ENCODE measurements around the gene KRT37. TPM values are rescaled to one million over a fixed set of nuclear protein-coding genes. Genes with fewer than 3 reads are reported as not detected.
"Not testable (repeated sequence)": the region's sequence is repeated elsewhere in the genome, so short reads cannot be mapped to it uniquely, and the experiment has no call there.

Gene KRT37
- total RNA-seq, 2 donors from 2014 or later, result not detected

DNA sequence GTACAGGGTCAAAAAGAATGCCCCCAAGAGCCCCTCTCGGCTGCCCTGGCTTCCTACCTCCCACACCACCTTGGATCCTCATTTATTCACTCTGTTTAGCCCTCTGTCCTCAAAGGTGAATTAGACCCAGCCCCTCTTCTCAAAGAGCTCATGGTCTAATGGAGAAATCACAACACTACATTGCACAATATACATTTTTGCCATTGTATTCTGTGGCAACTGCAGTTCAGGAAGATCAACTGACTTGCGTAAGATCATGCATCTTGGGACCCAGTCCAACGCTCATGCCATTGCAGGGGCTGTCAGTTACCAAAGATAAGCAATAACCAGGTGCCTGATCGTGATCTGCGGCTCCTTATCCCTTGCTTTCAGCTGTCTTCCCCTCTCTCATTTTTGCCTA is 15.0 kb upstream of the KRT37 start:
- intact Hi-C loops (cut with DNase I), result no loop called here
- DNase-seq (ENCODE audit: low spot score), result no peak

DNA sequence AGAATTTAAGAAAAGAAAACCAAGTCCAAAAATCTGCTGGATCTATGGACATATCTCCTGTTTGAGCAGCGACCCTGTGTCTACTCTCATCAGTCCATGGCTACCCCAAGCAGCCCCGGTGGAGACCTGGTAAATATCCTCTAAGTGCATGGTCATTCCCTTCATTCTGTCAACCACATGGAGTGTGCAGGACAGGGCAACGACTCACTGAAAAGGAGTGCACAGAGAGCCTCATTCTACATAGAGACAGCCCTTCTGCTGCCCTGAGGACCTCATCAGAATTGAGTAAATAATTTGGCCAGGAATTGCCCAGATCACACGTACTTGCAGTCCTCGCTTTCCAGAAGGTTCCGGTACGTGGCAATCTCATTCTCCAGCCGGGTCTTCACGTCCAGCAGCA is 13.4 kb upstream of the KRT37 start:
- intact Hi-C loops (cut with DNase I), result no loop called here
- no peak for DNase-seq (ENCODE audit: low spot score)

DNA sequence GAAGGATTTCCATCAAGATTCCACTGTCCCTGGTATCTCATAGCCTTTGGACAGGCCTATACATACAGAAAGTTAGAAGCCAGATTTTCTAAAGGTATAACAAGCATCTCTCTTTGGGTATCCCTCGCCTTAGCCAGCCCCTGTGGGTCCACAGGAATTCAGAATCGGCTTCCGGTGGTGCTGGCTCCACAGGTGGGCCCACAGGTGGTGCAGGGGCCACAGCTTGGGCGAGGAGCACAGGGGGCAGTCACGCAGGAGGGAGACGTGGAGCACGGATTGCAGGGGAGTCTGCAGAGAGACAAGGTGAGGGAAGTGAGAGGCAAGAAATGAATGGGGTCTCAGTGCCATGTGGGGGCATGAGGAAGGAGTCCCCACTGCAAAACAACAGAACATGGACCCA is 12.9 kb upstream of the KRT37 start:
- intact Hi-C loops (cut with DNase I), result no loop called here
- DNase-seq (ENCODE audit: low spot score), result no peak

DNA sequence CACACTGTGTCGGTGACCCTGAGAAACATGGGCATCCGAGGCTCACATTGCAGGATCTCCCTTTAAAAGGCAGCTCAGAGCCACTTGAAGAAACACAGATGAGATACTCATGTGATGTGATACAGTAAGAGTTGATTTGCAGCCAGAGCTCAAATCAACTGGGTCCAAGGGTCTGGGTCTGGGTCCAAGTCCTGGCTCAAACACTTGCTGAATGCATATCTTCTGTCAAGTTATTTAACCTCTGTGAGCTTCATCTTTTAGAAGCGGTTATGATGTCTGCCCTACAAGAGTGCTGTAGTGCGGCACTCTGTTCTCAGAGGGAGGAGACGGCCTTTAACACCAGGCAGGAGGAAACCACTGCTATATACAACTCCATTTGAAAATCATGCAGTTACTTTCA is 10.0 kb upstream of the KRT37 start:
- intact Hi-C loops (cut with DNase I), result no loop called here
- no peak for DNase-seq (ENCODE audit: low spot score)

DNA sequence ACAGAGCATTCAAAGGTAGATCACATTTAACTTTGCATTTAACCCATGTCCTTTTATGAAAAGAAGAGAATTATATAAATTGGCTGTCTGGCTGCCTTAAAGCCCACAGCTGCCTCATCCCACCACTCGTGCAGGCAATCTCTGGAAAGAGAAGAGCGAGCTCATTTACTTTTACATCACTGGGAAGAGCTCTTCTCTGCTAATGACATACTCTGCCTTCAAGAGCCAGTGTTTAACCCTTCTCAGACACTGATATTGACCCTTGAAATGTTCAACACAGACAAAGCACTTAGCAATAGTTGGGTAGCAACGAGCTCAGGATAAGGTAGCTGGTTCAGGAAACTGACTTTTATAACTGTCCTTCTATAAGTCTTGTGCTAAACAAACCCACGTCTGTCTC is 9.6 kb upstream of the KRT37 start:
- intact Hi-C loops (cut with DNase I), result no loop called here
- DNase-seq (ENCODE audit: low spot score), result no peak

DNA sequence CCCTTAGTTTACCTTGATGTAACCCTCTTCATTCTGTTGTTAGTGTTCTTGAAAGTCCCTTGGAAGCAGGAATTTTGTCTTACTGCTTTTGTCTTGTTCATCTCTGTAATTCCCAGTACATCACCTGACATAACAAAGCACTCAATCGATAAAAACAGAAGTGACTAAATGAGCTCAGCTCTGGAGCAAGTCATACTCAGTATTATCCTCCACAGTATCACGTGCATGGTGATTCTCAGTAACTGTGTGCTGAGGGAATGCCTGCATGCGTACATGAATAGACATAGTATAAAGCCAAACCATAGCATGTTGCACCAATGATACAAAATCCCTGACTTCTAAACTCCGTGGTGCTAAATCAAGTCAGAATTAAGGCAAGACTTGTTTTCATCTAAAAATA is 9.2 kb upstream of the KRT37 start:
- DNase-seq (ENCODE audit: low spot score), result no peak
- intact Hi-C loops (cut with DNase I), result no loop called here

DNA sequence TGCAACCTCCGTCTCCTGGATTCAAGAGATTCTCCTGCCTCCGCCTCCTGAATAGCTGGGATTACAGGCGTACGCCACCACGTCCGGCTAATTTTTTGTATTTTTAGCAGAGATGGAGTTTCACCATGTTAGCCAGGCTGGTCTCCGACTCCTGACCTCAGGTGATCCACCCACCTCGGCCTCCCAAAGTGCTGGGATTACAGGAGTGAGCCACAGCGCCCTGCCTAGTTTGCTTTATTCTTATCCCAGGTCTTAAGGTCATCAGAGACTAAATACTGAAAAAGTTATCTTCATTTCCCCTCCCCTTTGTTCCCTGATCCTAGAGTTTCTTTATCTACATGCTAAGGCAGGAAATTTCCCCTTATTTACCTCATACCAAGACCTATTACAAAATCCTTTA is 6.0 kb upstream of the KRT37 start:
- DNase-seq (ENCODE audit: low spot score); intact Hi-C loops (cut with DNase I): not testable (repeated sequence)

DNA sequence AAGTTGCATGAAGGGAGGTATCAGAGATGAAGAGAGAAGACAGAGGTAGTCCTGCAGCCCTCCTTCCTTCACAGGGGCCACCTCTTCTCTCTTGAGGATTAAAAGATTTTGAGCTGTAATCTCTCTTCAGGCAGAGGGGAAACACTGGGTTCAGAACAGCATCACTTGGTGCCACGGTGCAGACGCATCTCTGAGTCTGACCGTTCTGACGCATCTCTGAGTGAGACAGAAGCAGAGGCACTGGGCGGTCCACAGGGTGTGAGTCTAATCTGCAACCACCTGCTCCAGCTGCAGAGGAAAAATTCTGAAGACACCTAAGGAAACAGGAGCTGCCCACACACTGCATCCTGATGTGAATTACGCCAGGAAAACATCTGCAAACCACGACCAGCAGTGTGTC is 5.3 kb upstream of the KRT37 start:
- DNase-seq (ENCODE audit: low spot score), result no peak
- intact Hi-C loops (cut with DNase I), result no loop called here

DNA sequence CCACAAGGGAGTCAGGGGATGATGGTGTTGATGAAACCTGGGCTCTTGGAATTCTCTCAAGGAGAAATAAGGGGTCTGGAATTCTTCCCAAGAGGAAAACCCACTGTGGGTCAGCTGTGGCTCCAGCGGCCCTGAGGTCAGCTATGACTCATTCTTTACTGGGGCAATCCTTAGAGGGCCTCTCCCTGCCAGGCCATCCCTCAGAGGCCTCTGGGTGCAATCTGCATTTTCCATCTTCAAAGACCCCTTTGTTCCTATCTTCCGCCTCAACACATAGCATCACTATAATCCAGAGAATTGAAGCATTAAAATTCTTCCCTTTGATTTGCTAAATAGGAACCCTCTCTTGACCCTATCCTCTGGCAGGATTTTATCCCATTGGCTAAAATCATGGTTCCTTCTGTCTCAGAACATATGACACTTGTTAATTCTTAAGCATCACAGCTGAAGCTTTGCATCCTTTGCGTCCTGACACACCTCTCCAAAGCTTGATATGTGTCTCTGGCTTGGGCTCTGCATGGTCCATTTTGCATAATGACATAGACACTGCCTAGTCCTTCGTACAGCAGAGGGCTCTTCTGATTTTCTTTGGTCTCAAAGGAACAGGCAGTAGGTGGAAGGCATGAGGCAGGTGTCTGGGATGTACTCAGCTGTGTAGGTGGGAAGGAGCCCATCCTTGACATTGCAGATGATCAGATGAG is 4.4 kb upstream of the KRT37 start:
- intact Hi-C loops (cut with DNase I), result no loop called here
- no peak for DNase-seq (ENCODE audit: low spot score)

DNA sequence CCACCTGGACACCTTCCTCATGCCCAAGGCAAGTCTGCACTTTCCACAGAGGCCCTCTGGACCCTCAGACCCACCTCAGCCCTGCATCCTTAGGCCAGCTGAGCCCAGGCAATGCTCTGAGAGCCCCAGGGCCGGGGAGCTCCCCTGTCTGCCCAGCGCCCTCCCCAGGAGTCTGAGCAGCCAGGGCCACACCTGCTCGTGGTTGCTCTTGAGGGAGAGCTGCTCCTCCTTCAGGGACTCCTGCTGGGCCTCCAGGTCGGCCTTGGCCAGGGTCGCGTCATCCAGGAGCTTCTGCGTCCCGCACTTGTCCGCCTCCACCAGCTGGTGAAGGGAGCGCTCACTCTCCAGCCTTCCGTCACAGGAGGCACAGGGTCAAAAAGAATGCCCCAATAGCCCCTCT is 1.8 kb downstream of the KRT37 start:
- DNase-seq (ENCODE audit: low spot score); intact Hi-C loops (cut with DNase I): not testable (repeated sequence)

DNA sequence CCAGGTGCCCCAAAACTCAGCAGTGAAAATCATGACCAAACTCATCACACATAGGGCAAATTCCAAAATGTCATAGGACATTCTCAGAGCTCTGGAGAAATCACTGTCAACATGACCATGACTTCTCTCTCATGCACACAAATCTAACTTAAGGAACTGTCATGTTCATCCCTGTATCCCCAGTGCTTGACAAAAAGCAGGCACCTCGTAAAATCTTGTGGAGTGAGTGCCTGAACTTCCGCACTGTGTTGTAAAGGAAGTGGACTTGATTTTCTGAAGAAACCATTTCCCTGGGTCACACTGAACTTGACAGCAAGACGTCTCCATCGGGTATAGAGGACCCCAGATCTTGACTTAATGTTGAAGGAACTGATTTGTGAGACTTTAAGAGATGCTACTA is 2.8 kb downstream of the KRT37 start:
- no peak for DNase-seq (ENCODE audit: low spot score)
- intact Hi-C loops (cut with DNase I), result no loop called here

DNA sequence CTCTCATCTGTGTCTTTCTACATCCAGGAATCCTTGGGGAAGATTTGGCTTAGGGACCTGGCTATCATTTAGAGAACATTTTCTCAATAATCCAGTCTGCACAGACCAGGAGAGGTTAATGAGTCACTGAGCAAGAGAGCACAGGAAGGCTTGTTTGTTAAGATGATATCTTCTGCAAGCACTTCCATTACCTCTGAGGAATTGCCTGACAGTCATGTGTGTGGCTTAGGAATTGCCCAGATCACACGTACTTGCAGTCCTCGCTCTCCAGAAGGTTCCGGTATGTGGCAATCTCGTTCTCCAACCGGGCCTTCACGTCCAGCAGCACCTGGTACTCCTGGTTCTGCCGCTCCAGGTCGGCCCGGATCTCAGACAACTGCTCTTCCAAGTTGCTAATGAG is 3.3 kb downstream of the KRT37 start:
- DNase-seq (ENCODE audit: low spot score), result no peak
- intact Hi-C loops (cut with DNase I), result no loop called here

DNA sequence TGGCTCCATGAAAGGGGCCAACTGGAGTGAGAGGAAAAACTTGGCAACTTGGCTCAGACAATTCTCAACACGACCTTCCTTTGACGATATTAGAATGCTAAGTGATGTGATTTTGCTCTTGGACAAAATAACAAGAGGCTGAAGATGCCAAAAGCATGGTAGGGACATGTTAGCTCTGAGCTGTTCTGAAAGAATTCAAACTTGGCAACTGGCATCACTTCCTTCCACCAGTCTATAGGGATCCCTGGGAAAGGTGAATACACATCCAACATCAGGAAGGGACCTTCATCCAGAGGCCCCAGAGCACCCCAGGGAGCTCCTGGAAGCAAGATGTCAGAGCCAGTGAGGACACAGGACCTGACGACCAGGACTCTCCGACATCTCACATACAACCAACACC is 4.3 kb downstream of the KRT37 start:
- intact Hi-C loops (cut with DNase I), result no loop called here
- DNase-seq (ENCODE audit: low spot score), result no peak

DNA sequence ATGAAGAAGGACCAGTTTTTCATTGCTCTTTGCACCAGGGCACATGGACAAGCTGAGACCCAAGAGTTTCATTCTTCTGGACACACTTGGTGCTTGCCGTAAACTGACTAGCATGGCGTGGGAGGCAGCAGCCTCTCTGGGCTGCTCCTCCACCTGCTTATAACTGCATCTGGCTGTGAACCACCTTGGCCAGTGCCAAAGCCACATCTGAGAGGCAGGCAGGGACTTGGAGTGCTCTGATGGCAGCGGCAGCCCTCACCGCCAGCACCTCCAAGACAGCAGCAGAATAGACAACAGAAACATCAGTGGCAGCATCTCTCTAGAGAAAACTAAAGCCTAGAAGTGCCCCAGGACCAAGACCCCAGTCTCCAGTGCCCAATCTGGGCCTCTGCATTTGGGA is 4.7 kb downstream of the KRT37 start:
- intact Hi-C loops (cut with DNase I), result no loop called here
- DNase-seq (ENCODE audit: low spot score), result no peak

DNA sequence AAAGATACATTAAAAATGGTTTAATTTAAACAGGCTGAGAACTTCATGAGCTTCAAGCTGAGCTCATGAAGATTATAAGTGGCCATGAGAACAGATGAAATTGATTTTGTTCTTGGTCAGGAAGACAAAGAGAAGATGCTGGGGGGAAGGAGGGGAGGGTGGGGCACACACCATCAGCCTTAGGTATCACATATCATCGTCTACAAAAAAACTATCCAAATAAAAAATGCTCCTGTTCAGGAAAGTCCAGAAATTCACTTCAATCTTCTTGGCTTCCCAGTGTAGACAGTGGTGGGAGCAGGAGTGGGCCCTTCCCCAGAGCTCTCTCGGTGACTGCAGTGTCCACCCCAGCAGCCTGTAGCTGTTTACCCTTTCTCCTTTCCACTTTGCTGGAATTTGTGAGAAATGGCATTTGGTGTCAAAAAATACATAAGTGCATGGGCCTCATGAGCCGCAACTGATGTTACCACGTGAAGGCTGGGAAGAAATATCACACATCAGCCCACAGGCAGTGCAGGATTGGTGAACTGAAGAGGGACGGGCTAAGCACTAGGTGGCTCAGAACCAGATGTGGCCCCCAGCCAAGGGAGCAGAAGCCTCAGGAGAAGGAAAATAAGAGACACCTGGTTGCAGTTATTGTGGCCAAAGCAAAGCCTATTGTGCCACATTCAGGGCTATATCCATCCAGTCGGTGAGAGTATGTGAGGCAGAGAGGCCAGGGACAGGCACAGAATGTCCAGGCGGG is 6.1 kb downstream of the KRT37 start:
- intact Hi-C loops (cut with DNase I), result no loop called here
- no peak for DNase-seq (ENCODE audit: low spot score)

DNA sequence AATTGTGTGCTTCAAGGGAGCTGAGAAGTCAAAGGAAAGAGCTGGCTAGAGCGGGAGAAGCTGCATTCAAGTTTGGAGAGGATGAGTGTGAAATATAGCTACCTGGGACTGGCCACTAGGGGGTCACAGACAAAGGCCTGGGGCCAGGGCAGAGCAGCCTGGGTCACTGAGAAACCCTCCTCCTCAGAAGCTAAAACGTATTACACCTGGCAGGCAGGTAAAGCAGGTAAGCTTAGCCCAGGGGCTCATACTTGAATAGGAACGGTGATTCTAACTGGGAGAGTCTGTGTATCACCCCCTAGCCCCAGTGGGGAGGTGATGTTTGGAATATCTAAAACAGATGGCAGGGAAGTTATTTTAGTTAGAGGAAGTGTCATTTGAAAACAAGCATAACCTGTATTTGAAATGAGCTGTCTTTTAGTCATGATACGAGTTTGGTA is 6.8 kb downstream of the KRT37 start:
- no peak for DNase-seq (ENCODE audit: low spot score)
- intact Hi-C loops (cut with DNase I), result no loop called here

DNA sequence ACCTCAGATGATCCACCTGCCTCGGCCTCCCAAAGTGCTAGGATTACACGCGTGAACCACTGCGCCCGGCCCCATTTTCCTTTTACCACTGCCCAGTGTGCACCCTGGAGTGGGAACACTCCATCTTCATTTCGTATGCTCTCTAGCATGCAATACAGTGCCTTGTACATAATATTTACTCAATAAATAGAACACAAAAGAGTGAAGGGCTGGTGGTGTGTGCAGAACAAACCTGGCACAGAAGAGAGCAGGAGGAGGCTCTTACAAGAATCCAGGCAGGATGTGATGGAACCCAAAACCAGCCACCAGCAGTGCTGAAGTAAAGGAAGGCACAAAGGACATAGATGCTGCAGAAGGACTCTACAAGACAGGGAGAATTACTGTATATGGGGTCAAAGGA is 7.3 kb downstream of the KRT37 start:
- intact Hi-C loops (cut with DNase I), result no loop called here
- DNase-seq (ENCODE audit: low spot score), result no peak

DNA sequence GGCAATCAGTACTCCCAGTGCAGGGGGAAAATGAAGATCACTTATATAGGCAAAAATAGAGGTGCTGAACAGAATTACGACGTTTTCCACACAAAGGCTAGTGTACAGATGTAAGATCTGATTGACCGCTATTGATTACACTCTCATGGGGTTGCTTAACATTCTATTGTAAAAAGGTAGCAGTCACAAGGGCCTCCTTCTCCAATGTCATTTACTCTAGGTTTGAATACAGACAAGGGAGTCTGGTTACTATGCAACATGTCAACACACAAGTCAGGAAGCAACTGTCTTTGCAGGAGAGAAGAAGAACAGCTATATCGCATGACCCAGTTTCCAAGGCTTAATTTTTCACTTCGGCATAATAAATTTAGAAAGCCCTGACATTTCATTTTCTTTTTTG is 7.9 kb downstream of the KRT37 start:
- intact Hi-C loops (cut with DNase I), result no loop called here
- no peak for DNase-seq (ENCODE audit: low spot score)

DNA sequence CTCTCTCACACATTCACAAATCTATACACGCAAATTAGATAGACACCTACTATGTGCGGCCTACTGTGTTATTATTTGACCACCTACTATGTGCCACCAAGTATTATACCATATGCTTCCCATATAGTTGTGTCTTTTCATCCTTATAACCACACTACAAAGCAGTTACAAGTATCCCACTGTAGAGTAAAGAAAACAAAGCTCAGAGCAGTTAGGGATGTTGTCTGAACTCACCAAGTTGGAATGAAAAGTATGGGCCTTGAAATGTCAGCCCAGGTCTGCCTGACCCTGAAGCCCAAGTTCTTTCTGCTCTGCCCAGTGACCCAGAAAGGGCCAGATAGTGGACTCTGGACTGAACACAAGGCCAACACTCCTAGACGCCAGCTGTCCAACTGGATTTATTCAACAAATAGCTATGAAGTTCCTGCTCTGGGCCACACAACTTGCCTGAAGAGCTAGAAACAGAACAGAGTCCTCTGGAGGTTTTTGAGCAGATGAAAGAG is 8.5 kb downstream of the KRT37 start:
- intact Hi-C loops (cut with DNase I), result no loop called here
- no peak for DNase-seq (ENCODE audit: low spot score)

DNA sequence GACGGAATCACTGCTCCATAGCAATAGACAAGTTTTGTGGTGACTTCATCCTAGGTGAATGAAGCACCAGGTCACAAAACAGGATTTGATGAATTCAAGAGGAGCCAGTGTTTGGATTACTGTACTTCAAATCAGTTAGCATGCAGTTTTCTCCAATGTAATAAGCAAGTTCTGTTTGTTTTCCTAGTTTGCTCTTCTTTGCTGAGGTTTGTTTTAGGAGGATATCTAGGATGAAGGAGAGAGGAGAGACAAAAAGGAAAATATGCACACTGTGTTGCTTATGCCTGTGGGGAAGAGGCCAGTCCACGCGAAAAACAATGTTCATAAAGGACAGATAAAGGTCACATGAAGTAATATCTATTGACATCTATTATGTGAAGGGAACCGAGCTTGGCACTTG is 9.0 kb downstream of the KRT37 start:
- intact Hi-C loops (cut with DNase I), result no loop called here
- no peak for DNase-seq (ENCODE audit: low spot score)

DNA sequence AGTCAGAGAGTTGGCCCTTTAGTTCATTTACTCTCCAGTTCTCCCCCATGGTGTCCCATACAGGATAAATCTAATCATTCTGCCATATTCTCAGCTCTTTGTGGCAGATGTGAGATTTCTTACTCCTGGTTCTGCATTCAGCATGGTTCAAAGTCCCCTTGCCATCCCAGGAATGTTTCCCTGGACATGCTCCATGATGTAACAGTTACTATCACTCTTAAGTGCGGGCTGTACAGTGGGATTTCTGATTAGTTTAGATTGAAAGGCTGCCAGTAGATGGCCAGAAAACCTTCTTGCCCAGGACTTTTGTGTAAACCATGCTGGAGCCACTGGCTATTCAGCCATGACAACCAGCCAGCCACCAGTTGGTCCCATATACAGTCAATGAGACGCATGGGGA is 10.4 kb downstream of the KRT37 start:
- no peak for DNase-seq (ENCODE audit: low spot score)
- intact Hi-C loops (cut with DNase I), result no loop called here

Data from posterior vena cava (tissue), 2 donors.